PC-3 (cell line): Measurements from ENCODE around the gene PRLR. TPM values are rescaled to one million over a fixed set of nuclear protein-coding genes. Genes with fewer than 3 reads are reported as not detected.

Source experiments
- ATAC-seq: fragments of 200-7000 bp; cut with Tn5 transposase; 2 replicates; pipeline ENCODE4 v1.9.1; 2020; ENCODE audit warnings: mild to moderate bottlenecking, moderate library complexity
- BruUV-seq: library from RNA; stranded (reverse); fragments of 400-500 nt; replicated peaks from 2 replicates; lab custom pipeline; 2021; lab: Mats Ljungman, UMichigan
- CTCF ChIA-PET: fragments of 300-600 bp; sonication (Branson Sonifier 250); formaldehyde crosslinking; loops from one replicate; lab custom pipeline; 2022; ENCODE audit warnings: antibody characterized with exemption; lab: Charles Lee
- POLR2A ChIA-PET: fragments of 300-600 bp; sonication (Branson Sonifier 250); formaldehyde crosslinking; loops from one replicate; lab custom pipeline; 2022; ENCODE audit warnings: antibody characterized with exemption; ENCODE audit not compliant: unreplicated experiment; lab: Charles Lee
- DNase-seq: peaks from one replicate; pipeline ENCODE4 v3.0.0-alpha.2; 2015
- H2AFZ ChIP-seq: fragments of 300-600 bp; sonication (generic); 2 replicates; pipeline ENCODE4 v1.6.0; 2016; ENCODE audit warnings: antibody characterized with exemption, low read length
- H3F3A ChIP-seq: fragments of 300-600 bp; sonication (generic); one replicate; pipeline ENCODE4 v1.6.0; 2017; ENCODE audit warnings: antibody characterized with exemption, low read length, control low read depth, mild to moderate bottlenecking; ENCODE audit not compliant: unreplicated experiment
- H3K27ac ChIP-seq: fragments of 300-600 bp; sonication (generic); 2 replicates; pipeline ENCODE4 v1.5.1; 2016; ENCODE audit warnings: mild to moderate bottlenecking, low read length
- H3K27me3 ChIP-seq: fragments of 300-600 bp; sonication (generic); 2 replicates; pipeline ENCODE4 v1.6.1; 2016; ENCODE audit warnings: low read length, mixed read lengths
- H3K36me3 ChIP-seq: fragments of 300-600 bp; sonication (generic); 2 replicates; pipeline ENCODE4 v1.6.1; 2016; ENCODE audit warnings: low read depth, mixed run types, low read length, mixed read lengths
- H3K4me1 ChIP-seq: fragments of 300-600 bp; sonication (generic); 2 replicates; pipeline ENCODE4 v1.5.1; 2016; ENCODE audit warnings: low read length; ENCODE audit not compliant: insufficient read depth
- H3K4me2 ChIP-seq: fragments of 300-600 bp; sonication (generic); 2 replicates; pipeline ENCODE4 v1.6.0; 2016; ENCODE audit warnings: low read length
- H3K4me3 ChIP-seq: fragments of 300-600 bp; sonication (generic); 2 replicates; pipeline ENCODE4 v1.5.1; 2016; ENCODE audit warnings: mild to moderate bottlenecking, low read length, mixed read lengths
- H3K79me2 ChIP-seq: fragments of 300-600 bp; sonication (generic); 2 replicates; pipeline ENCODE4 v1.6.1; 2017; ENCODE audit warnings: low read length, mixed read lengths
- H3K9ac ChIP-seq: fragments of 300-600 bp; sonication (generic); 2 replicates; pipeline ENCODE4 v1.6.0; 2016; ENCODE audit warnings: mild to moderate bottlenecking, low read length
- H3K9me2 ChIP-seq: fragments of 300-600 bp; sonication (generic); replicated peaks from 2 replicates; pipeline ENCODE4 v1.6.1; 2016; ENCODE audit warnings: mixed run types, low read length, mixed read lengths
- H3K9me3 ChIP-seq: fragments of 300-600 bp; sonication (generic); 2 replicates; pipeline ENCODE4 v1.6.1; 2016; ENCODE audit warnings: low read length, mixed read lengths
- H4K20me1 ChIP-seq: fragments of 300-600 bp; sonication (generic); 2 replicates; pipeline ENCODE4 v1.6.1; 2016; ENCODE audit warnings: low read length, mixed read lengths
- EZH2 ChIP-seq: fragments of 300-600 bp; sonication (generic); IDR thresholded peaks from one replicate; pipeline ENCODE4 v1.6.1; 2017; ENCODE audit warnings: antibody characterized with exemption, mild to moderate bottlenecking, low read length; ENCODE audit not compliant: unreplicated experiment
- EZH2phosphoT487 ChIP-seq: fragments of 300-600 bp; sonication (generic); IDR thresholded peaks from 2 replicates; pipeline ENCODE4 v1.6.1; 2018; ENCODE audit warnings: mild to moderate bottlenecking, antibody characterized with exemption, low read length, borderline replicate concordance
- intact Hi-C: fragments of 100-400 bp; cut with micrococcal nuclease; formaldehyde crosslinking; loops from 2 replicates; pipeline ENCODE4 v1.9.0; 2023
- total RNA-seq: library from RNA; depleted of rRNA; stranded (reverse); fragments of >200 nt; gene quantifications from 2 replicates; pipeline ENCODE4 v1.2.3, GENCODE V29; 2014
- TF ChIP-seq, protein P1 (sequence below): fragments of 300-600 bp; sonication (generic); conservative IDR thresholded peaks from 2 replicates; pipeline ENCODE4 v1.5.1; 2017; ENCODE audit warnings: antibody characterized with exemption, low read depth, mild to moderate bottlenecking, low read length

Gene PRLR
- total RNA-seq, 1 experiment from 2014 or later, result 0.29 TPM

DNA sequence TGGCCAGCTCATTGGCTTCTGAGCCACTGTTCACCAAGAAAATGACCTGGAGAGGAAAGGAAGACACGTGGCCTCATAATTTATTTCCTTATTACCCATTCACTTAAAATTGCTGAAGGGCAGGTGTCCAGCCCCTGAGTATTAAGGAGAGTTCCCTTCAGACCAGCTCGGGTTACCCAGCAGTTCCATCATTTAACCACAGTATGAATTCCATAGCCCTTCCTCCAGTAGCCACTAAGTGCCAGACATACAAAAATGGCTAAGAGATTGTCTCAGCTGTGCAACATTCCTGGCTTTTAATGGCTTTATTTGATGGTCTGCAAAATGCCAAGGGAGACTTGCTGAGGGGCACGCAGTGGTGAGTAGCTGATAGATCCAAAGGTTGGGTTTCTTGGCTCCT, 195.0 kb downstream of the PRLR start:
- no peak overlapping the region for H3K4me2 ChIP-seq
- H3K36me3 ChIP-seq, result no peaks in the 10 kb centered on the region
- no peaks in the 10 kb centered on the region for H3K79me2 ChIP-seq
- no peaks in the 10 kb centered on the region for H4K20me1 ChIP-seq
- H3K9ac ChIP-seq, result no peak overlapping the region
- TF ChIP-seq, protein P1, sequence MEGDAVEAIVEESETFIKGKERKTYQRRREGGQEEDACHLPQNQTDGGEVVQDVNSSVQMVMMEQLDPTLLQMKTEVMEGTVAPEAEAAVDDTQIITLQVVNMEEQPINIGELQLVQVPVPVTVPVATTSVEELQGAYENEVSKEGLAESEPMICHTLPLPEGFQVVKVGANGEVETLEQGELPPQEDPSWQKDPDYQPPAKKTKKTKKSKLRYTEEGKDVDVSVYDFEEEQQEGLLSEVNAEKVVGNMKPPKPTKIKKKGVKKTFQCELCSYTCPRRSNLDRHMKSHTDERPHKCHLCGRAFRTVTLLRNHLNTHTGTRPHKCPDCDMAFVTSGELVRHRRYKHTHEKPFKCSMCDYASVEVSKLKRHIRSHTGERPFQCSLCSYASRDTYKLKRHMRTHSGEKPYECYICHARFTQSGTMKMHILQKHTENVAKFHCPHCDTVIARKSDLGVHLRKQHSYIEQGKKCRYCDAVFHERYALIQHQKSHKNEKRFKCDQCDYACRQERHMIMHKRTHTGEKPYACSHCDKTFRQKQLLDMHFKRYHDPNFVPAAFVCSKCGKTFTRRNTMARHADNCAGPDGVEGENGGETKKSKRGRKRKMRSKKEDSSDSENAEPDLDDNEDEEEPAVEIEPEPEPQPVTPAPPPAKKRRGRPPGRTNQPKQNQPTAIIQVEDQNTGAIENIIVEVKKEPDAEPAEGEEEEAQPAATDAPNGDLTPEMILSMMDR, result no peak
- TF ChIP-seq EZH2 (no peak), EZH2phosphoT487 (no peak)
- H3K4me1 ChIP-seq, result no peaks in the 10 kb centered on the region
- POLR2A ChIA-PET, result no interaction called here
- no peak for DNase-seq
- no peak overlapping the region for H3K4me3 ChIP-seq
- no TSS peak for BruUV-seq
- no peak overlapping the region for H2AFZ ChIP-seq
- intact Hi-C loops, result no loop called here
- CTCF ChIA-PET, result no interaction called here
- ATAC-seq, result no peak
- no peaks in the 10 kb centered on the region for H3K9me2 ChIP-seq
- no peak overlapping the region for H3K27ac ChIP-seq
- H3F3A ChIP-seq, result no peaks in the 10 kb centered on the region
- peaks cover 84% of the 10 kb centered on the region for H3K27me3 ChIP-seq
- no peaks in the 10 kb centered on the region for H3K9me3 ChIP-seq

DNA sequence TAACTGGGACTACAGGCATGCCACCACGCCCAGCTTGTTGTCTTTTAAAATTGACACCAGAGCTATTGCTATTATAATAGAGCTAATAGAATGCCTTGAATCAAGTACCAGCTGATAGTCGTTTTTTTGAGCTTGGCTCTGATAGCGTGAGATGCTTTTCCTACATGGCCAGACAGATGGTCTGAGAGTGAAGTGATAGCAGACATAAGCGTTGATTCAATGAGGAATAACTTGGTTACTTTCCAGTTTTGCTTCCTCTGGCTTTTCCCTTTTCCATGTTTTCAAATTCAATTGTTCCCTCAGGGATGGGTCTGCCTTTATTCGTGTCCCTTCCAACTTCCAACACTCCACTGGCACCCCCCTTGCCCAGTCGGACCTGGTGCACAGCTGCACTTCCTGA, 197.9 kb downstream of the PRLR start:
- Histone ChIP-seq H3K79me2 (no peaks in the 10 kb centered on the region), H3K9me3 (no peaks in the 10 kb centered on the region), H3K36me3 (no peaks in the 10 kb centered on the region), H3K9ac (no peak overlapping the region), H2AFZ (no peak overlapping the region), H3K4me2 (no peak overlapping the region), H3K27ac (no peak overlapping the region), H3K4me1 (no peaks in the 10 kb centered on the region), H3K9me2 (no peaks in the 10 kb centered on the region), H3K27me3 (peaks cover 76% of the 10 kb centered on the region), H3F3A (no peaks in the 10 kb centered on the region), H4K20me1 (no peaks in the 10 kb centered on the region), H3K4me3 (no peak overlapping the region)
- BruUV-seq, result no TSS peak
- intact Hi-C loops, result no loop called here
- no peak for ATAC-seq
- POLR2A ChIA-PET, result no interaction called here
- DNase-seq, result no peak
- CTCF ChIA-PET, result no interaction called here
- TF ChIP-seq EZH2phosphoT487, result no peak
- TF ChIP-seq, protein P1, result no peak
- TF ChIP-seq EZH2, result no peak

DNA sequence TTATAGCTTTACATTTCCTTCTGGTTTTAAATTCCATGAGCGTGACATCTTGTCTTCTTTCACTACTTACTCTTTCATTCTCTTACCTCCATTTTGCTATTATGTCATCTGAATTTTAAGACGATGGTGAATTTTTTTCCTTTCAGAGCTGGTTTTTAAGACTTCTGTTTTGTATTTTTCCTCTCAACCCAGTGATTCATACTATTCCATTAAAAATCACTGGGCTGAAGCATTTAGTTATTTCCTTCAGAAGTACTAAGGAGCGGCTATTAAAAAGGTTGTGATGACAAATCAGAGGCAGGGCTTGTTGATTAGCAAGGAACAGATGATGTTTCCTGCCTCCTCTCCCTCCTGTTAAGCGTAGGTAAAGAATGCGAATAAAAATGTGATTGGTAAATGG, 199.0 kb downstream of the PRLR start:
- H3K9ac ChIP-seq, result no peak overlapping the region
- no peaks in the 10 kb centered on the region for H3K9me2 ChIP-seq
- H3K36me3 ChIP-seq, result no peaks in the 10 kb centered on the region
- ChIA-PET POLR2A (no interaction called here), CTCF (no interaction called here)
- peaks cover 77% of the 10 kb centered on the region for H3K27me3 ChIP-seq
- DNase-seq (no peak), ATAC-seq (no peak)
- intact Hi-C loops, result no loop called here
- no TSS peak for BruUV-seq
- H3K4me1 ChIP-seq, result no peaks in the 10 kb centered on the region
- H3F3A ChIP-seq, result no peaks in the 10 kb centered on the region
- H3K27ac ChIP-seq, result no peak overlapping the region
- TF ChIP-seq, protein P1, result no peak
- no peak for TF ChIP-seq EZH2phosphoT487
- TF ChIP-seq EZH2, result no peak
- H3K9me3 ChIP-seq, result no peaks in the 10 kb centered on the region
- H4K20me1 ChIP-seq, result no peaks in the 10 kb centered on the region
- H3K4me2 ChIP-seq, result no peak overlapping the region
- H3K4me3 ChIP-seq, result no peak overlapping the region
- no peaks in the 10 kb centered on the region for H3K79me2 ChIP-seq
- no peak overlapping the region for H2AFZ ChIP-seq
